GM23338 (cell line): ENCODE data around the gene ZNF628.

Experiments used
- CTCF ChIP-seq, 2 experiments: fragments of 200-600 bp in 1 of 2; sonication (generic) in 1 of 2; conservative IDR thresholded peaks; 2 replicates each; pipeline versions ENCODE4 v1.5.1 to v1.6.1; 2016 to 2017; ENCODE audit warnings: antibody characterized with exemption in 2 of 2, low read depth in 2 of 2, mild to moderate bottlenecking in 2 of 2, moderate library complexity in 1 of 2
- REST ChIP-seq: IDR thresholded peaks from one replicate; pipeline ENCODE4 v1.6.1; 2018; ENCODE audit warnings: antibody characterized with exemption; ENCODE audit not compliant: unreplicated experiment

- TF ChIP-seq REST = no peak
- TF ChIP-seq CTCF (conservative IDR thresholded peaks at IDR 0.05; ENCODE audit: low read depth in 2 of 2) = no peak
Measured at GRCh38 chr19:55494172-55494761, 17.9 kb downstream of the ZNF628 start.
